HG03457 (cell line): ENCODE data around the gene HIVEP3.

Experiments
- ATAC-seq: cut with Tn5 transposase; IDR thresholded peaks from one replicate; pipeline ENCODE4 v1.9.1; 2021; ENCODE audit warnings: moderate number of reproducible peaks; ENCODE audit not compliant: unreplicated experiment

Gene HIVEP3

DNA sequence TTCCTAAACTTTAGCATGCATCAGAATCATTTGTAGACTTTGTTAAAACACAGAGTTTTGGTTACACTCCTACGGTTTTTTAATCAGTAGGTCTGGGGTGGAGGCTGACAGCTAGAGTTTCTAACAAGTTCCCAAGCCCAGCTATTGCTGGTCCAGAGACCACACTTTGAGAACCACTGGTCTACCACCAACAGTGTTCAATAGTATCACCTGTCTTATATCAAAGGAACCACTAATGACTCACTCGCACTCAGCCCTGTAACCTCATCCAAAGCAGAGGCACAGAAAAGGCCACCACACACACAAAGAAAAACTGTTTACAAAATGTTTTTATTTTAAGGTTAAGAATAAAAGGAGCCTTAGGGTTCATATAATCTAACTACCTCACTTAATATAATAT is 68.7 kb downstream of the HIVEP3 start:
- no peak for ATAC-seq

DNA sequence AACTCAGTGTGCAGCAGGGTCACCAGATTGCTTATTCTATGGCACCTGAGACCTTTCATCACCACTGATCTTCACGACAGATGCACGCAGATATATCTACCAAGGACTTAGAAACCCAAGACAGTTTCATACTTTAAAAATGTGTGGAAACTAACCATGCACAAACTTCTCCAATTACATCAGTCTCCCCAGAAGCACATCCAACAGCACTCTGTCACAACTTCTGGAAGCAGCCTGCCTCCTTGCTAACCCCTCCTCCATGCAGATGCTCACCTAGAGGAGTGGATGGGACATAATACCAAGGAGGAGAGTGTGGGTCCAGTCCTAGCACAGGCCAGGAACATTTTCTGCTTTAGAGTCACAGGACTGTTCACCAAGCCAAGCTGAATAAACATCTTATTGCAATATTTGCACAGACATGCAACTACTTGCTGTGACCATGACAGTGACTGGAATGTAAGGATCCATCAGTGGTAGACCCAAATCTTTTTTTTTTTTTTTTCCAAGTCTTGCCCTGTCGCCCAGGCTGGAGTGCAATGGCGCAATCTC is 69.4 kb downstream of the HIVEP3 start:
- ATAC-seq: no peak

DNA sequence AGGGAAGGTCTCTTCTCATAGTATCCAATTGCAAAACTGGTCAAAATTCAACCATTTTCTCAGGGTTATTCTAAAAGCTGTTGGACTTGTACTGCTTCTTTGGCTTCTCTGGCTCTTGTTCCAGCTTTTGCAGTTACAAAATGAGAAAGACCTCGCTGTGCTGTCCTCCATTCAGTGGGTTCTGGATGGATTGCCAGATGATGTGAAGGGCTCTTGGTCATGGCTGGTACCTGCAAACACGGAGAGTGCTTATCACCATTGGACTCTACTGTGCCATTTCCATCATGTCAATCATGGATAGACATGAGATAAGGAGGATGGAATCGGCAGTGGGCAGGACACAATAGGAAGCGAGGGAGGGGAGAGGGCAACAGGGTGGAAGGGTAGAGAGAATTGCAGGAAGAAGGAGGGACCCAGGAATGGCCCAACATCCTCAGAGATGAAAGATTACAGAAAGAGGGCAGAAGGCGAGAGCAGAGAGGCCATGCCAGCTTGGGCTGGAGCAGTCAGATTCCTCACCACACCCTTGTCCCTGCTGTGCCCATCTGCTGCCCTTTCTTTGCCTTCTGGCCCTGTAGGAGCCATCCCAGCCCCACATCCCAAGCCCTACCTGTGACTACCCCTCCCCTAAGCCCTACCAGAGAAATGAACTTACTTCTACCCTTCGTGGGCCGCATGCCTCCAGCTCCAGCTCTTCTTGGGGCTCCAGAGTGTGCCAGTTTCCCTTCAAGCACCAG is 70.3 kb downstream of the HIVEP3 start:
- no peak for ATAC-seq

DNA sequence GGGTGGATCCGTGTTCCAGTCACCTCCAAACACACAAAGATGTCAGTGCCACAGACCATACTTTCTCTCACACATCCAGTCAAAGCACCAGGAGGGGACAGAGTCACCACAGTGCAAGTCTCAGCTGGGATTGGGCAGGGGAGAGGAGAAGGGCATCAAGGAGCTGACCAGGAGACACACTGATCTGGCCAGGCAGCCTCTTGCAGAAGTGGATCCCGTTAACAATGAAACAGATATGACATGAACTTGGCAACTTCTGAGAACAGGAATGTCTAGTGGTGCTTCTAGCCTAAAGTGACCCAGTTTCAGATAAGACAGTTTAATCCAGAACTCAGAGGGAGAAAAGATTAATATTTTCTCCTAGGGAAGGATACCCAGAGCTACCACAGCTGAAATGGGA is 71.0 kb downstream of the HIVEP3 start:
- ATAC-seq: no peak

DNA sequence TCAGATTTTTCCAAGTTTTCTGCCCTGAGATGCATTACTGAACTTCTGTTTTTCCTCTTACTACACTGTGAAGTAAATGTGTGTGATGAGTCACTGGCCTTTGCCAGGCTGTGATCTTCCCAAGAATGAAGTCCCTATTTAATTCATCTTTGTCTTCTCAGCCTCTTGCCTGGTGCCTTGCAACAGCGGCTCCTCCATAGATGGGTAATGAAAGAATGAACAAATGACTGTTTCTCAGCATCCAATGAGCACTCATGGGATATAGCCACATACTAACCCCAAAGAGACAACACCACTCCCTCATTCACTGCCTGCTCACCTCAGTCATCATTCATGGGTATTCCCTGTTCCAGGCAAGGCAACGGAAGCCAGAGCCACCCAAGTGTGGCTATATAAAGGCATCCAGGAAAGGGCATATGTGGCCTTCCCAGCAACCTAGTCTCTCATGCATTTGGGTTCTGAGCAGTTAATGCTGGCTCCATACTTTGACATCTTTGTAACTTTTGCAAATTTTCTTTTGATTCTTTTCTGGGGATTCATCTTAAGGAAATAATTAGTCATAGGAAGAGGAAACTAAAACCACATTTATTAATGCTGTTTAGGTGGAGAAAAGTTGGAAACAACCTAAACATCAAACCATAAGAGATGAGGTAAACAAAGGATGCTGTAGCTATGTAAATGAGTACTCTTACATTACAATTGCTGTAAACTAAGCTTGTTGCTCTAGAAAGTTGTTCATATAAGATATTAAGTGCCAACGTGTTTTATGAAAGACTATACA is 71.9 kb downstream of the HIVEP3 start:
- no peak for ATAC-seq

DNA sequence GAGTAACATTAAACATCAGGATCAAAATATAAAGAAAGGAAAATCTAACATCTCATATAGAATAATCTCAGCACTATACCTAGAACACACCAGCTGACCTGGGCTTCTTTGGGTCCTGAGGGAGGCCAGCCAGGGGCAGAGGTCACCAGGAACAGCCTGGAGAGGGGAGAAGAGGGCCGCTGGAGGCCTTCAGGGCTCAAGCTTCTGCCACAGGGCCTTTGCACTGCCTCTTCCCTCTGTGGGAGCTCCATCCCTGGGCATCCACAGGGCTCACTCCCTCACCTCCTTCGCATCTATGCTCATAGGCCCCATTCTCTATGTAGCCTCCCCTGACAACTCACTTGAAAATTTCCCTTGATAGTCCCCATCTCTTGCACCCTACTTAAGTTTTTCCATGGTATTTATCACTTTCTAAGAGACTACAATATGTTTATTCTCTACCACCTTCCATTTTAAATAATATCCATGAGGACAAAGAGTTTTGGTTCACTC is 73.9 kb downstream of the HIVEP3 start:
- ATAC-seq: no peak

DNA sequence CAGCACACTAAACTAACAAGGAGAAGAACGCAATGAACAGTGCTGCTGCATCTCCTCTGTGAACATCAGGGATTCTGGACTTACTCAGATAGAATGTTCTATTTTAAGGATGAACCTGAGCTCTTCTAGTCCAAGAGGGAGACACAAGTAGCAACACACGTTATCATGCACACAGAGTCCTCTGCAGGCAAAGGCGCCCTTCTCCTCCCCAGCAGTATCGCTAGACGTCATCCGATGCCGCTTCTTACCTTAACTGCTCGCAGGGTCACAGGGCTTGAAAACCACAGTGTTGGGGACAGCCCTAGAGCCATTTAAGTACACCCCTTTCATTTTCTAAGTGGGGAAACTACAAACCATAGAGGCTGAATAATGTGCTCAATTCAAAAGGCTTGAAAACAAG is 74.5 kb downstream of the HIVEP3 start:
- ATAC-seq: no peak

DNA sequence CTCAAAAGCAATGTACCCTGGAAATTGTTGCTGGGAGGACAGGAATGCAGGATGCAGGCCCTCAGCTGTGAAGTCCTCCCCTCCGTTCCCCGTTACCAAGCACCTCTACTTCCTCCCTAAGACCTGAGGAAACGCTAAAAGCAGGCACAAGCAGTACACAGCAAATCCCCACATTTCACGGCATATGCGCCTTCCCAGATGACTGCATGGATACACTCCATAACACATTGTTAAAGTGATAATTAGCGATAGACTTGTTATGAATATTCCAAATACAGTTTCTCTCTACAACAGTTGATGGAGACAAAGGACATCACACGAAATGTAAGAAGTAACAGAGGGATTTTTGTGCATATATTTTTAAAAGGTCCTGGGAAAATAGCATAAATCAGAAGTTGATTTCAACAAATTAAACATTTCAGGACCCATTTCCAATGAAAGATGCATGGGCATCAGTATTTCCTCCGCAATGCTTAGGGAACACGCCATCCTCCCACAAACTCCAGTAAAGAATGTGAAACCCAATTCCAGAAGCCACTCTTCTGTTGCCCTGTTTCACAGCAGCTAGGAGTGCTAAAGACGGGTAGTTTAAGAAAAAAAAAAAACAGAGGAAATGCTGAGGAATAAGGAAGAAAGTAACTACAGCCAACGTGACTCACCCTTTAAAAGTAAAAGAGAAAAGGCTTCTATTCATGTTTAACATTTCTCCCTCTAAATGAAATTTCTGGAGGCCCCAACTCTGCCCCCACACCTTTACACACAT is 75.5 kb downstream of the HIVEP3 start:
- ATAC-seq: no peak

DNA sequence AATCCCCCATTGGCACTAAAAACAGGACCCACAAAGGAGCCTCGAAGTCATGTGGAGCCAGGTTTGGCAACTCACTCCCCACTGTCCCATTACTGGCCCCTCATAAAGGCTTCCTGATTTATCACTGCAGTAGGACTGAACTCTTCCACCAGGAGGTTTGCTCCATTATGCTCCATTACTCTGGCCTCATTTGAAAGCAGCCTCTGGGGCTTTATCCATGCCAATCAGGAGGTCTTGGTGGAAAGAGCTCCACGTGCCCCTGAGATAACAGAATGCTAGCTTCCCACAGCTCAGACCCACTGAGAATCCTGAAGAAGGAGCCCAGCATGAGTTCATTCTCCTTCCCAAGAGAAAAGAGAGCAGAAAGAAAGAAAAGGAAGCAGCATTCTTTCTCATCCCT is 76.4 kb downstream of the HIVEP3 start:
- no peak for ATAC-seq

DNA sequence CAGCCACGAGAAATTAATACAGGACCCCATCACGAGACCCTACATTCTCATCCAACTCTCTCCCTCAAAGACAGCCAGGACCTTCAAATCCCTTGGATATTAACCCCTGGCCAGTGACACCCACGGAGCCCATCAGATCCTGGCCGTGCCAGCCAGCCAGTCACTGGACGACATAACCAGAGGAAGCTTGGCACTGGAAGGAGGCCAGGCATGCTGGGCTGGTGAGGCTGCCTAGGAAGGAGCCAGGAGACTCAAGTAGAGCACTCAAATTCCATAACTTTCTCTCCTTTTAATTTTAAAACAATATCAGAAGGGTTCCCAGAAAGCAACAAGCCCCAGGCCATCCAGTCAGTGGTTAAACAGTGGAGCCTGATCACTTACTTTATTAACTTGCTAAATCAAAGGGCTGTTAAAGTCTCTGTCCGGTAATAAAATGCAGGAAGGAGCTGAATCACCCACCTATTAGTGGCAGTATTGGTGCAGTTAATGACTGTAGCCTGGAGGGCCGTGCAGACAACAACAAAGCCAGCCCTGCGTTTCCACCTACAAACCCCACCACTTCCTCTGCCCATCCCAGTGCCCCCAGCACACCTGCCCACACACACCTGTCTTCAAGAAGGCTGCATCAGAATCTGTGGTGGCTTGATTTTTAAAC is 78.0 kb downstream of the HIVEP3 start:
- no peak for ATAC-seq

DNA sequence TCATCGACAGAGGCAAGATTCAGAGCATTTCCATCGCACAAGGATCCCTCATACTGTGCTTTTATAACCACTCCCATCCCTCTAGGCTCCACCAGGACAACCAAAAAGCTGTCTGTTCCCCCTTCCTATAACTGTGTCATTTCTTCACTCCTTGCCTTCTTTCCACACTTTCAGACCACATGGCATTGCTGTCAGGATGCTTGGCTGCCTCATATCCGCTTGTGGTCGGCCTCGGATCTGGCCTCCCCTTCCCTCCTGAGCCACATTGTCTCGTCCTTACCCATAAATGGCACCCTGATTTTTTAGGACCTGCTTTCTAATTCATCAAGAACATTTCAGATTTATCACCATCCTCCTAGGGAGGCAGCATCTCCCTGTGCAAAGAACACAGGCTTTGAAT is 80.5 kb downstream of the HIVEP3 start:
- no peak for ATAC-seq

DNA sequence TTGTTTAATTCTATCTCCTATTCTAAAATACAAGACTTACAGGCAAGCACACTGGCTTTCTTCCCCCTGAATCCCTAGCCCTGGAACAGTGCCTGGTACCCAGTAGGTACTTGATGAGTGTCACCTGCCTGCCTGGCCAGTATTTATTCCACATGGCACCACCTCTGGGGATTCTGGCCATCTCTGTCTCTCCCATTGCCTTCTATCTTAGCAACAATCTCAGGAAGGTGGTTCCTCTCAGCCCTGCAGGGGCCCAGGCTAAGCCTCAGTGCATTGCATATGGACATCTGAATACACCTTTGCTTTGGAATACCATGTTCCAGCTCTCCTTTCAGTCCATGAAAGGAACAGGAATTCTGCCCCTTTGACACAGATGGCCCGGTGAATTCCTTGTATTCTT is 81.0 kb downstream of the HIVEP3 start:
- no peak for ATAC-seq

DNA sequence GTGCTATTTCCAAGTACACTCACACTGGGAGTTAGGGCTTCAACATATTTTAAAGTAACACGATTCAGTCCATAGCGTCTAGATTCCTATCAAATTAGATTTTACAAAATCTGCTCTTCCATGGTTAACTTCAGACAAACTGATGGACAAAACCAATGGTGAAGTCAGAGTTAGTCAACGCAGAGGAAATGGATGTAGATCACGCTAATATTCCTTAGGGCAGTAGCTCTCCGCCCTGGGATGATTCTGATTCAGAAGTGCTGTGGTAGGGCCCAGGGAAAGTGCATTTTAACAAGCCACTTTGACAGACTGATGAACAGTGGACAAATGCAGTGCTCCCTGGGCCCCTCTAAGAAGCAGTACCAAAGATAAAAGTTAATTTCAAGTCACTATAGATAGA is 83.2 kb downstream of the HIVEP3 start:
- ATAC-seq: no peak

DNA sequence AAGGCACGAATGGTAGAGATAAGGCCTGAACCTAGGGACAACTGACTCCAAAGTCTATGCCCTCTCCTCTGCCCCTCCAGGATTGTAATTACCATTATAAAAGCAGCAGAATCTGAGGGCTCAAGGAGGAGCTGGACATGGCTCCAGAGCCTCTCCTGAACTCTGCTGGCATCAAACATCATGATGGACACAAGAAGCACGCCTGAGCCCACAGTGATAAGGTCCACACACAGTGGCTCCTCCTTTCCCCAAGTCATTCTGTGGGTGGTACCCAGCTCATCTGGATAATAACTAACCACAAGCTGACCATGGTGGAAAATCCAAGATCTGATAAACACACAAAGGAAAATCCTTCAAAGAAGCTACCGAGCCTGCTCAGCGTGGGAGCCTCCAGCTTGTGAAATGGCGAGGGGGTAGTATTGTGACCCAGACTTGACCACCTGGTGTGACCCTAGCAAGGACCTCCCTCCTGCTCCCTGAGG is 85.2 kb downstream of the HIVEP3 start:
- ATAC-seq: no peak

DNA sequence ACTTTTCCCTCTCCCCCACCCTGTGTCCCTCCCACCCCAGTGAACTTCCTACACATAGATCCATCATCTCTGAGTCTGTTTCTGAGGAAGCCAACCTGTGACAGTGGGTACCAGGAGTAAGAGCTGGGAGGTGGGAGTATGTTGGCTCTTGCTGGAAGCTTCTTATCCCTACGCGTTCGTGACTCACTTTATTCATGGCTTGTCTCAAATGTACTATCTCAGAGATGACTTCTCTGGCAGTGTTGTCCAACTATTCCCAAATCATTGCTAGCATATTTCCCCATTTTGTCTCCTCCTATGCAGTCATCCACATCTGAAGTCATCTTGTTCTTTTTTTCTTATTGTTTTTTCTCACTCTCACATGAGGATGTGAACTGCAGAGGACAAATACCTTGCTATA is 88.0 kb downstream of the HIVEP3 start:
- no peak for ATAC-seq

DNA sequence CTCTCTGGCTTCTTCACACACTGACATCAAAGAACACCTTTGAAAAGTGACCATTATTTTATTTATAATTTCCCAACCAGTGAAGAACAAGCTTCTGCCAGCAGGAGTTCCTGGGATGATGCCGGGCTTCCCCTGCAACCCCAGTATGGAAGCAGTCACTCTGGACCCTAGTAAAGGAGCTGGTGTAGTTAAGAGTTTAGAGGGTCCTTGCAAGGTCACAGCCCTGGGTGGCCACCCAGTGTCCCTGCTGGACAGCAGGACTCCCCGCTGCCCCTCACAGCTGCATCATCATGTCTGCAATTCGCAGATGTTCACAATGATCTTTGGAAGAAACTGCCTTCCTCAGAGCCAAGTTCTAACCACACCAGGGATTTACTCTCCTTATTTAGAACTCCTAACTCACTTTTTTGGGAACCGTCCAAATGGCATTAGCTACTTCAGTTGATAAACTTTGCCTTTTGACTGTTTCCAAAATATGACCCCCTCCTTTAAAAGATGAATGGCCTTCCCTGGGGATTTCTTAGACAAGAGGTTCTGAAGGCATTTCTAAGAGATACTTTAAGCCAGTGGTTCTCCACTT is 90.6 kb downstream of the HIVEP3 start:
- no peak for ATAC-seq

DNA sequence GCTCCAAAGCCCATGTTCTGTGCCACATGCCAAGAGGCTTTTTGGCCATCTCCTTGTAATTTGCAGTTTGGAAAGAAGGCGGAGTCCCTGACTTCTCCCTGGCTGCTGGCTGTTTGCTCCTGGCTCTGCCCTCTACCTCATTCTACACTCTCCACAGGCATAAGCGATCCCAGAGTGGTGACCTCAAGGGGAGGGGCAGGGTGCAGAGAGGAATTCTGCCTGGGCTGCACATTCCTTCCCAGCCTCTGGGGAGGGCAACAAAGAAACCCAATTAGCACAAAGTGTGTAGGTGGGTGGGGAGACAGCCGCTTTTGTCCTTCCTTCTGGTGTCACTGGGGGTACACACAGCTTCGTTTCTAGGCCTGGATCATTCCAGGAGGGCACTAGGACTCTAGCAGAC is 95.3 kb downstream of the HIVEP3 start:
- no peak for ATAC-seq

DNA sequence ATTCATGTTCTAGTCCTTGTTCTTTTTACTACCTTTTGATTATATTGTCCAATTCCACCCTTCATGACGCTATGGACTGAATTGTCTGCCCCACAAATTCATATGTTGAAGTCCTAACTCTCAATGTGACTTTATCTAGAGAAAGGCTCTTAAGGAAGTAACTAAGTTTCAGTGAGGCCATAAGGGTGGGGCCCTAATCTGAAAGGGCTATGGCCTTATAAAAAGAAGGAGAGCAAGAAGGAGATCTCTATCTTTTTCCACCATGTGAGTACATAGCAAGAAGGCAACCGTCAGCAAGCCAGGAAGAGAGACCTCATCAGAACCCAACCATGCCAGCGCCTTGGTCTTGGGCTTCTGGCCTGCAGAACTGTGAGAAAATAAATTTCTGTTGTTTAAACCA is 95.9 kb downstream of the HIVEP3 start:
- ATAC-seq: no peak

DNA sequence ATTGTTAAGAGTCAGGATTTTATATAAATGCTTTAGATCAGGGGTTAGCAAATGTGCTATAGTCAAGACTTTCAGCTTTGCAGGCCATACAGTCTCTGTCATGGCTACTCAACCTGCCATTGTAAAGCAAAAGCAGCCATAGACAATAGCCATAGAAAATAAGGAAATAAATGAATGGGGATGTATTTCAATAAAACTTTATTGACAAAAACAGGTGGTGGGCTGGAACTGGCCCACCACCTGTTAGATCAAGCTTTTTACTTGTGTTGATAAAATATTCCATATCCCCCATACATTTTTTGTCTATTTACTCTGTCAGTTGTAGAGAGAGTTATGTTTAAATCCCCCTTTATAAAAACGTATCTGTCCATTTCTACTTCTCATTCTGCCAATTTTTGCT is 98.9 kb downstream of the HIVEP3 start:
- no peak for ATAC-seq

DNA sequence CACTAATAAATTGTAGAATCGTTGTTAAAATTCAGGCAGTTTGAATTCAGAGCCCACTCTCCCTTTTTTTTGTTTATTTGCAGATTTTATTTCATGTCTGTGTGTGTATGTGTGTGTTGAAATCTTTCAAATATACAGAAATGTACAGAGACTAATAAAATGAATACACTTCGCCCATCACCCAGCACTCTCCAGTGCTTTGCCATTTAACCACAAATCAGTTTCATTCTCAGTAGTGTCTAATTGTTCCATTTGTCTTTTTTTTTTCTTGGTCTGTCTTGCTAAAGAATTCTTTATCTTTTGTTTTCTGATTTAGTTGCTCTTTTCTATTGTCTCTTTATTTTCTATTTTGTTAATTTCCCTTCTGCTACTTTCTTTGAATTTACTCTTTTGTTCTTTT is 99.7 kb downstream of the HIVEP3 start:
- ATAC-seq: no peak
